Spleen (tissue), 7 donors: ENCODE results near the gene FES.

Experiments used
- POLR2A ChIP-seq, 3 donors: fragments of 450-650 bp; IDR thresholded peaks; one replicate each; pipeline ENCODE4 v1.5.1; 2017; ENCODE audit warnings: antibody characterized with exemption in 3 of 3, mild to moderate bottlenecking in 1 of 3
- POLR2AphosphoS5 ChIP-seq, 3 donors: sonication (generic); formaldehyde crosslinking; IDR thresholded peaks; one replicate each; pipeline ENCODE4 v1.5.1; 2017; ENCODE audit warnings: antibody characterized with exemption in 3 of 3
- TF ChIP-seq, protein P1 (sequence below), 11 experiments: fragments of 200-600 bp in 7 of 11; fragments of 450-650 bp in 4 of 11; sonication (generic) in 4 of 11; IDR thresholded peaks in 8 of 11; conservative IDR thresholded peaks in 3 of 11; 1 replicate in 7 of 11; 2 replicates in 4 of 11; pipeline versions ENCODE4 v1.4.0 to v1.8.0; 2016 to 2021; ENCODE audit warnings: antibody characterized with exemption in 11 of 11, inconsistent platforms in 4 of 11, mild to moderate bottlenecking in 1 of 11
- donor health status: DM: no; HTN: no; CAD: no; lungs with moderate emphysema.
- donor health status: DM: no; HTN: no; CAD: no.
- donor health status: DM: no; HTN: no; CAD: no.

DNA sequence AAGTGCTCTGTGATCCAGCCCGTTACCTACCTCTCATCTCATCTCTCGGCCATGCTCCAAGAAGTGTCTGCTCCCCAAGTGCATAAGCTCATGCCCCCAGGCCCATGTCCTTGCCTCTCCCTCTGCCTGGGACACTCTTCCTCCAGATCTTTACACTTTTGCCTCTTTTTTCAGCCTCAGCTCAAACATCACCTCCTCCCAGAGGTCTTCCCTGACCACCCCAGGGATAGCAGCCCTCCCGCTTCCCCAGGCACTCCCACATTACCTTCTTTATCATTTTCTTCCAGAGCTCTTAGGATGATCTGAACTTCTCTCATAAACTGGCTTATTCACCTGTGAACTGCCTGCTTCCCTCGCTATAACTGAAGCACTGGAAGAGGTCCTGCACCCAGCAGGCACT is 18.6 kb upstream of the FES start:
- TF ChIP-seq, protein P1, sequence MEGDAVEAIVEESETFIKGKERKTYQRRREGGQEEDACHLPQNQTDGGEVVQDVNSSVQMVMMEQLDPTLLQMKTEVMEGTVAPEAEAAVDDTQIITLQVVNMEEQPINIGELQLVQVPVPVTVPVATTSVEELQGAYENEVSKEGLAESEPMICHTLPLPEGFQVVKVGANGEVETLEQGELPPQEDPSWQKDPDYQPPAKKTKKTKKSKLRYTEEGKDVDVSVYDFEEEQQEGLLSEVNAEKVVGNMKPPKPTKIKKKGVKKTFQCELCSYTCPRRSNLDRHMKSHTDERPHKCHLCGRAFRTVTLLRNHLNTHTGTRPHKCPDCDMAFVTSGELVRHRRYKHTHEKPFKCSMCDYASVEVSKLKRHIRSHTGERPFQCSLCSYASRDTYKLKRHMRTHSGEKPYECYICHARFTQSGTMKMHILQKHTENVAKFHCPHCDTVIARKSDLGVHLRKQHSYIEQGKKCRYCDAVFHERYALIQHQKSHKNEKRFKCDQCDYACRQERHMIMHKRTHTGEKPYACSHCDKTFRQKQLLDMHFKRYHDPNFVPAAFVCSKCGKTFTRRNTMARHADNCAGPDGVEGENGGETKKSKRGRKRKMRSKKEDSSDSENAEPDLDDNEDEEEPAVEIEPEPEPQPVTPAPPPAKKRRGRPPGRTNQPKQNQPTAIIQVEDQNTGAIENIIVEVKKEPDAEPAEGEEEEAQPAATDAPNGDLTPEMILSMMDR (IDR thresholded peaks at IDR 0.05 in 8 of 11, conservative IDR thresholded peaks at IDR 0.05 in 3 of 11), result no peak
- TF ChIP-seq POLR2A (IDR thresholded peaks at IDR 0.05) (no peak), POLR2AphosphoS5 (IDR thresholded peaks at IDR 0.05) (no peak)
